ENCODE measurements around the gene FGF22. TPM values are rescaled to one million over a fixed set of nuclear protein-coding genes. Genes with fewer than 3 reads are reported as not detected.

Gene FGF22
- total RNA-seq, 3 donors from 2014 or later: 0.33 to 0.48 TPM; not detected in 1

DNA sequence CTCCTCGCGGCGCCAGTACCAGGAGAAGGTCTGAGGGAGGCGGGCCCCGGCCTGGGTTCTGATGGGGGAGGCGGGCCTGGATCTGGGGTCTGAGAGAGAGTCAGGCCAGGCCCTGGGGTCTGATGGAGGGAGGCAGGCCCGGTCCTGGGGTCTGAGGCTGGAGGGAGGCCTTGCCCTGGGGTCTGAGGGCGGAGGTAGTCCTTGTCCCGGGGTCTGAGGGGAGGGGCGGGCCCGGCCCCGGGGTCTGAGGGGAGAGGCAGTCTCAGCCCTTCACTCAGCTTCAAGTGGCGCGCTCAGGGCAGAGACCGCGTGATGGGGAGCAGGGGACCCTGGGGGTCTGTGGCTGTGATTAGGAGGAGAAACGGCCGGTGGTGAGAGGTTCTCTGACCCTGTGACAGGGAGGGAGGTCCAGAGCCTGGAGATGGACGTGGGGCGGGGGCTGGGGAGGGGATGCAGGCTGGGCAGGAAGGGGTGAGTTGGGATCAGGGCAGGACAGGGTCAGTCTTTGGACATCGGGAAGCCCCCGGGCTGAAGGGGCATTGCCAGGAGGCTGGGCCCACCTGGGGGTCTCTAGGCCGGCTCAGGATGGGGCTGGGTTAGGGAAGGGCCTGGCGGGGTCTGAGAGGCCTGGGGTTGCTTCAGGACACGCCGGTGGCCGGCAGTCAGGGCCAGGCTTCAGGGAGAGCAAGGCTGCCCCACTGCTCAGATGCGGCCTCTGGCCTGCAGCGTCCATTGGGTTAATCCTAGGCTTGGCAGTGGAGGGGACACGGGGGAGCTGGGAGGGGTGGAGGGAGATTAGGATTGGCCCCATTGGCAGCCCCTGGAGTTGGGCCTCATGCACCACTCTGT is 31.3 kb upstream of the FGF22 start:
- no peaks in the 10 kb centered on the region for H3K36me3 ChIP-seq
- TF ChIP-seq, protein P1, sequence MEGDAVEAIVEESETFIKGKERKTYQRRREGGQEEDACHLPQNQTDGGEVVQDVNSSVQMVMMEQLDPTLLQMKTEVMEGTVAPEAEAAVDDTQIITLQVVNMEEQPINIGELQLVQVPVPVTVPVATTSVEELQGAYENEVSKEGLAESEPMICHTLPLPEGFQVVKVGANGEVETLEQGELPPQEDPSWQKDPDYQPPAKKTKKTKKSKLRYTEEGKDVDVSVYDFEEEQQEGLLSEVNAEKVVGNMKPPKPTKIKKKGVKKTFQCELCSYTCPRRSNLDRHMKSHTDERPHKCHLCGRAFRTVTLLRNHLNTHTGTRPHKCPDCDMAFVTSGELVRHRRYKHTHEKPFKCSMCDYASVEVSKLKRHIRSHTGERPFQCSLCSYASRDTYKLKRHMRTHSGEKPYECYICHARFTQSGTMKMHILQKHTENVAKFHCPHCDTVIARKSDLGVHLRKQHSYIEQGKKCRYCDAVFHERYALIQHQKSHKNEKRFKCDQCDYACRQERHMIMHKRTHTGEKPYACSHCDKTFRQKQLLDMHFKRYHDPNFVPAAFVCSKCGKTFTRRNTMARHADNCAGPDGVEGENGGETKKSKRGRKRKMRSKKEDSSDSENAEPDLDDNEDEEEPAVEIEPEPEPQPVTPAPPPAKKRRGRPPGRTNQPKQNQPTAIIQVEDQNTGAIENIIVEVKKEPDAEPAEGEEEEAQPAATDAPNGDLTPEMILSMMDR (IDR thresholded peaks at IDR 0.05): no peak
- TF ChIP-seq POLR2AphosphoS5 (IDR thresholded peaks at IDR 0.05) (no peak), POLR2A (IDR thresholded peaks at IDR 0.05) (no peak)
- H3K27ac ChIP-seq: no peak overlapping the region
- H3K4me3 ChIP-seq: no peak overlapping the region
- no peak for DNase-seq (ENCODE audit: low spot score in 2 of 2)
- intact Hi-C loops (cut with DNase I; ENCODE audit: low total_unique reads): no loop called here
- peaks cover 0 to 6% of the 10 kb centered on the region in 2 donors for H3K4me1 ChIP-seq
- no peaks in the 10 kb centered on the region for H3K27me3 ChIP-seq
- H3K9me3 ChIP-seq: no peaks in the 10 kb centered on the region

DNA sequence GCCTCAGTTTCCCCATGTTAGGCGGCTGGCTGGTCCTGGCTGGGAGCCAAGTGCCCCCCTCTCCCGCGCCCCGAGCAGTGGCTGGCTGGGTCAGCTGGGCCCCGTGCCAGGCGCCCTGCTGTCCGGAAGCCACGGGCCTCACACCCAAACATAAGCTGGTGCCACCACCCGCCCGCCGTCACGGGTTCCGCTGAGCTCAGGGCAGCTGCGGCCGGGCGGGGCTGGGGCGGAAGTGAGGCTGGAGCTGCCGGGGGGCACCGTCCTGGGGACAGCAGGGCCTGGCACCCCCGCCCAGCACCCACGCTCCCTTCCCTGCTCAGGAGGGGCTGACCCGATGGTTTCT is 30.7 kb upstream of the FGF22 start:
- Histone ChIP-seq H3K4me3 (no peak overlapping the region), H3K36me3 (no peaks in the 10 kb centered on the region), H3K9me3 (no peaks in the 10 kb centered on the region), H3K27me3 (no peaks in the 10 kb centered on the region), H3K27ac (no peak overlapping the region), H3K4me1 (peaks cover 0 to 6% of the 10 kb centered on the region in 2 donors)
- TF ChIP-seq, protein P1 (IDR thresholded peaks at IDR 0.05): no peak
- no peak for TF ChIP-seq POLR2AphosphoS5 (IDR thresholded peaks at IDR 0.05)
- no peak for TF ChIP-seq POLR2A (IDR thresholded peaks at IDR 0.05)
- intact Hi-C loops (cut with DNase I; ENCODE audit: low total_unique reads): no loop called here
- DNase-seq (ENCODE audit: low spot score in 2 of 2): no peak

DNA sequence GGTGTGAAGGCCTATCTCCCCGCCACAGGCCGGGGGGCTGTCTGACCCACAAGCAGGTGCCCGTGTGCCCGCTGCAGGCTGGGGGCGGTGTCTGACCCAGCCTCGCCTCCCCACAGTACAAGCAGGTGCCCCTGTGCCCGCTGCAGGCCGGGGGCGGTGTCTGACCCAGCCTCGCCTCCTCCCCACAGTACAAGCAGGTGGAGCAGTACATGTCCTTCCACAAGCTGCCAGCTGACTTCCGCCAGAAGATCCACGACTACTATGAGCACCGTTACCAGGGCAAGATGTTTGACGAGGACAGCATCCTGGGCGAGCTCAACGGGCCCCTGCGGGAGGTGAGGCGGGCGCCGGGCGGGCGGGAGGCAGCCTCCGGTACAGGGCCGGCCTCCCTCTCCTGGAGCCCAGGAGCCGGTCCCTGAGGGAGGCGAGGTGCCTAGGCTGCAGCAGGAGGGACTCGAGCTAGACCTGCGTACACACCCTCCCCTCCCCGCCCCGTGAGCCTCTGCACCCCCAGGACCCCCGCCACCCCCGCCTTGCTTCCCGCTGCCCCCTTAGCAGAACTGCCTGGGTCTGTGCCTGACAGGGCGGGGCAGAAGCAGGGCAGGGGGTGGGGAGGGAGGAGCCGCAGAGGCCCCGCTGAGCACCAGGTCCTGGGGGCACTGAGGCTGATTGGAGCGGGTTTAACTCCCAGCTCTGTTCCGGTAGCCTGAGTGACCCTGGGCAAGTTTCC is 29.4 kb upstream of the FGF22 start:
- H3K27ac ChIP-seq: peak overlapping the region in 1 of 2 donors; percentile 68
- no peak for TF ChIP-seq POLR2AphosphoS5 (IDR thresholded peaks at IDR 0.05)
- TF ChIP-seq, protein P1 (IDR thresholded peaks at IDR 0.05): no peak
- TF ChIP-seq POLR2A (IDR thresholded peaks at IDR 0.05): no peak
- H3K4me1 ChIP-seq: peaks cover 0 to 6% of the 10 kb centered on the region in 2 donors
- no peaks in the 10 kb centered on the region for H3K9me3 ChIP-seq
- intact Hi-C loops (cut with DNase I; ENCODE audit: low total_unique reads): no loop called here
- peak overlapping the region; percentile 19 to 61 (median 39) for H3K4me3 ChIP-seq
- H3K36me3 ChIP-seq: no peaks in the 10 kb centered on the region
- no peak for DNase-seq (ENCODE audit: low spot score in 2 of 2)
- H3K27me3 ChIP-seq: no peaks in the 10 kb centered on the region

DNA sequence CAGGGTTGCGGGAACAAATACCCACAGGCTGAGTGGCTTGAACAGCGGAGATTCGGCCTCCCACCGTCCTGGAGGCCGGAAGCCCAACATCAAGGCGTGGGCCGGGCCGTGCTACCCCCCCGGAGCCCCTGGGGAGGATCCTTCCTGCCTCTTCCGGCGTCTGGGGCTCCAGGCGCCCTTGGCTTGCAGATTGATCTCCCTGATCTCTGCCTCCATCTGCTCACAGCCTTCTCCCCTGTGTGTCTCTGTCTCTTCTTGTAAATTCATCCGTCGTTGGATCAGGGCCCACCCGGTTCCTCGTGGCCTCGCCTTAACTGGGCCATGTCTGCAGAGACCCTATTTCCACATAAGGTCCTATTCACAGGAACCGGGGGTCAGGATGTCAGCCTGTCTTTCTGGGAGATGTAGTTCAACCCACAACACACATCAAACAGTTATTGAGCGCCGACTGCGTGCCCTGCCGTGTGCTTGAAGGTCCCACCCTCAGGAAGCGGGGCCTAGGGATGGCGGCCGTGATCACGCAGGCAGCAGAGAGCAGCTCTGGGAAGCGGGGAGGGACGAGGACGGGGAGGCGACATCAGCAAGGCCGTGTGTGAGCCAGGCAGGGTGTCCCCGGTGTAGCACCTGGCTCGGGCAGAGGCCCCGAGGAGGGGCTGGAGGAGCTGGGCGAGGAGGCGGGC is 28.7 kb upstream of the FGF22 start:
- Histone ChIP-seq H3K9me3 (no peaks in the 10 kb centered on the region), H3K4me3 (peak overlapping the region; percentile 19 to 61 (median 39)), H3K36me3 (no peaks in the 10 kb centered on the region), H3K27ac (peak overlapping the region in 1 of 2 donors; percentile 68), H3K4me1 (peaks cover 0 to 6% of the 10 kb centered on the region in 2 donors), H3K27me3 (no peaks in the 10 kb centered on the region)
- intact Hi-C loops (cut with DNase I; ENCODE audit: low total_unique reads): no loop called here
- DNase-seq (ENCODE audit: low spot score in 2 of 2): no peak
- TF ChIP-seq, protein P1 (IDR thresholded peaks at IDR 0.05): no peak
- TF ChIP-seq POLR2AphosphoS5 (IDR thresholded peaks at IDR 0.05): no peak
- TF ChIP-seq POLR2A (IDR thresholded peaks at IDR 0.05): no peak

All from breast epithelium (tissue), 4 donors.